ENCODE measurements around the gene EXOC7. TPM values are rescaled to one million over a fixed set of nuclear protein-coding genes. Genes with fewer than 3 reads are reported as not detected.

Gene EXOC7
- total RNA-seq, 1 experiment from 2014 or later = 117 TPM

DNA sequence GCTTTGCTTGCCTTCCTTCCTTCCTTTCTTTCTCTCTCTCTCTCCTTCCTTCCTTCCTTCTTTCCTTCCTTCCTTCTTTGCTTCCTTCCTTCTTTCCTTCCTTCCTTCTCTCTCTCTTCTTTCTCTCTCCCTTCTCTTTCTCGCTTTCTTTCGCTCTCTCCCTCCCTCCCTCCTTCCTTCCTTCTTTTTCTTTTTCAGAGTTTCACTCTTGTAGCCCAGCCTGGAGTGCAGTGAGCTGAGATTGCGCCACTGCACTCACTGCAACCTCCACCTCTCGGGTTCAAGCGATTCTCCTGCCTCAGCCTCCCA is 19.6 kb upstream of the EXOC7 start:
- H3K36me3 ChIP-seq (ENCODE audit: insufficient read depth, low read length, poor library complexity, severe bottlenecking) = no peaks in the 10 kb centered on the region
- H3K9me3 ChIP-seq (ENCODE audit: low read depth, low read length, poor library complexity, severe bottlenecking) = no peaks in the 10 kb centered on the region
- H3K4me1 ChIP-seq (ENCODE audit: insufficient read depth, low read length, poor library complexity, severe bottlenecking) = no peaks in the 10 kb centered on the region
- no peaks in the 10 kb centered on the region for H3K27me3 ChIP-seq (replicated peaks; ENCODE audit: insufficient read depth, low read depth, low read length, poor library complexity)
- intact Hi-C loops (cut with micrococcal nuclease; ENCODE audit: unreplicated experiment) = no loop called here
- no peak overlapping the region for H3K27ac ChIP-seq (ENCODE audit: low read depth, low read length, poor library complexity, severe bottlenecking)
- ChIA-PET CTCF (interaction anchor here (1.6 kb wide), 1 partner anchor 59 kb away, joined by 10 read pairs; no protein-coding TSS in a partner anchor), POLR2A (ENCODE audit: low non-redundant PET) (no interaction called here)
- no peak for TF ChIP-seq EZH2 (IDR thresholded peaks at IDR 0.05; ENCODE audit: borderline replicate concordance, low read depth, low read length, poor library complexity, severe bottlenecking)
- TF ChIP-seq, protein P1, sequence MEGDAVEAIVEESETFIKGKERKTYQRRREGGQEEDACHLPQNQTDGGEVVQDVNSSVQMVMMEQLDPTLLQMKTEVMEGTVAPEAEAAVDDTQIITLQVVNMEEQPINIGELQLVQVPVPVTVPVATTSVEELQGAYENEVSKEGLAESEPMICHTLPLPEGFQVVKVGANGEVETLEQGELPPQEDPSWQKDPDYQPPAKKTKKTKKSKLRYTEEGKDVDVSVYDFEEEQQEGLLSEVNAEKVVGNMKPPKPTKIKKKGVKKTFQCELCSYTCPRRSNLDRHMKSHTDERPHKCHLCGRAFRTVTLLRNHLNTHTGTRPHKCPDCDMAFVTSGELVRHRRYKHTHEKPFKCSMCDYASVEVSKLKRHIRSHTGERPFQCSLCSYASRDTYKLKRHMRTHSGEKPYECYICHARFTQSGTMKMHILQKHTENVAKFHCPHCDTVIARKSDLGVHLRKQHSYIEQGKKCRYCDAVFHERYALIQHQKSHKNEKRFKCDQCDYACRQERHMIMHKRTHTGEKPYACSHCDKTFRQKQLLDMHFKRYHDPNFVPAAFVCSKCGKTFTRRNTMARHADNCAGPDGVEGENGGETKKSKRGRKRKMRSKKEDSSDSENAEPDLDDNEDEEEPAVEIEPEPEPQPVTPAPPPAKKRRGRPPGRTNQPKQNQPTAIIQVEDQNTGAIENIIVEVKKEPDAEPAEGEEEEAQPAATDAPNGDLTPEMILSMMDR (conservative IDR thresholded peaks at IDR 0.05; ENCODE audit: low read depth, low read length) = no peak
- no peak overlapping the region for H3K4me3 ChIP-seq (ENCODE audit: low read depth, low read length, poor library complexity, severe bottlenecking)
- no peak for DNase-seq (ENCODE audit: low spot score)
- BruUV-seq (replicated peaks) = no TSS peak

DNA sequence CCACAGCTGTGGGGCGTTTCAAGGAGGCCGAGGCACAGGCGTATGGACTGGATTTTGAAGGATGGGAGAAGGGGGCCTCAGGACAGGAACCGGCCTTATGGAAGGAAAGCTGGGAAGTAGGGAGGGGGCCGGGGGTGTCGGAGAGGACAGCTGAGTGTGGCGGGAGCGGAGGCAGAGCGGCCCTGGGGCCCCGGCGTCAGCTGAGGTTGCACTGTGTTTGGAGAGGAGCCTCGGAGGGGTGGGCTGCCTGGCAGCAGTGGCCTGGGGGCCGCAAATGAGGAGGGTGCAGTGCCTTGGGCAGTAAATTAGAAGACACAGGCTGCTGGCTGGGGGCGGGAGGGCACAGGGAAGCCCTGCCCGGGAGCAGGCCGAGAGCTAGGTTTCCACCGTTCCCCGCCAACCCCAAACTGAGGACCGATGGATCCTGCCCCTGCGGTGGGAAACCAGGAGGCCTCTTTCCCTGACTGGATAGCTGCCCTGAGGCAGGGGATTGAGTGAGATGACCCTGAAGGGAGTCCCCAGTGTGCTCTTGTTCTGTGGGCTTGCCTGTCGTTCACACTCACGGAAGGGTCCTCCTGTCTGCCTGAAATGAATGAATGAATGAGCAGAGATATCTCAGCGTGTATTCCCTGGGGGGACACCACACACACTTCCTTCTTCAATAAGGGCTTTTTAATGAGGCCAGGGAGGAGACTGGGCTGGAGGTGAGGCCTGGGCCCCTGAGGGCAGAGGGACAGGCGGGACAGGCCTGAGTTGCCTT is 19.0 kb upstream of the EXOC7 start:
- H3K4me3 ChIP-seq (ENCODE audit: low read depth, low read length, poor library complexity, severe bottlenecking) = no peak overlapping the region
- H3K9me3 ChIP-seq (ENCODE audit: low read depth, low read length, poor library complexity, severe bottlenecking) = no peaks in the 10 kb centered on the region
- POLR2A ChIA-PET (ENCODE audit: low non-redundant PET) = no interaction called here
- no peak for TF ChIP-seq EZH2 (IDR thresholded peaks at IDR 0.05; ENCODE audit: borderline replicate concordance, low read depth, low read length, poor library complexity, severe bottlenecking)
- TF ChIP-seq, protein P1 (conservative IDR thresholded peaks at IDR 0.05; ENCODE audit: low read depth, low read length) = no peak
- DNase-seq (ENCODE audit: low spot score) = no peak
- H3K4me1 ChIP-seq (ENCODE audit: insufficient read depth, low read length, poor library complexity, severe bottlenecking) = no peaks in the 10 kb centered on the region
- BruUV-seq (replicated peaks) = no TSS peak
- H3K36me3 ChIP-seq (ENCODE audit: insufficient read depth, low read length, poor library complexity, severe bottlenecking) = no peaks in the 10 kb centered on the region
- intact Hi-C loops (cut with micrococcal nuclease; ENCODE audit: unreplicated experiment) = no loop called here
- H3K27ac ChIP-seq (ENCODE audit: low read depth, low read length, poor library complexity, severe bottlenecking) = no peak overlapping the region
- no peaks in the 10 kb centered on the region for H3K27me3 ChIP-seq (replicated peaks; ENCODE audit: insufficient read depth, low read depth, low read length, poor library complexity)
- CTCF ChIA-PET = interaction anchor here (1.6 kb wide), 1 partner anchor 59 kb away, joined by 10 read pairs; no protein-coding TSS in a partner anchor

DNA sequence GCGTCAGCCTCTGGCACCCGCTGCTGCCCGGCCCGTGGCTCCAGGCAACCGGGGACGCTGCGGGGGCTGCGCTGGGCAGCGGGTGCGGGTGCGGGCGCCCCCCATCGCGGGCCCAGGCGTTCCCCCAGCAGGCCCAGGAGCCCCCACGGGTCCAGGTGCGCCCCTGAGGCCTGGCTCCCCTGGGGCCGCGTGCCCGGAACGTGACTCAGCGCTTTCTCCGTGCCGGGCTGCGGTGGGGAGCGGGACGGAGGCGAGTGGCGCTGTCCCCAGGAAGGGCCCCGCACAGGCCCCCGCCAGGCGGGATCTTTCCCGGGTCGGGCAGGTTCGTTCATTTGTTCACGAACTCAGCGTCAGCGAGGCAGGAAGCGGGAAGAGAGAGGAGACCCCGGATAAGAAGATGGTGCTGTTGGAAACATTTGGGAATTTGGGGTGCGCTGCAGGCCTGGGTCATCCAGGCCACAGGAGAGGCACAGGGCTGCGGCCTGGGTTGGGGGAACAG is 18.4 kb upstream of the EXOC7 start:
- peak overlapping the region; percentile 61 for H3K27ac ChIP-seq (ENCODE audit: low read depth, low read length, poor library complexity, severe bottlenecking)
- intact Hi-C loops (cut with micrococcal nuclease; ENCODE audit: unreplicated experiment) = loop anchor here (1.0 kb wide), 2 partner anchors 60 to 157 kb away; no protein-coding TSS in a partner anchor
- no peaks in the 10 kb centered on the region for H3K36me3 ChIP-seq (ENCODE audit: insufficient read depth, low read length, poor library complexity, severe bottlenecking)
- H3K9me3 ChIP-seq (ENCODE audit: low read depth, low read length, poor library complexity, severe bottlenecking) = no peaks in the 10 kb centered on the region
- no peaks in the 10 kb centered on the region for H3K4me1 ChIP-seq (ENCODE audit: insufficient read depth, low read length, poor library complexity, severe bottlenecking)
- no peaks in the 10 kb centered on the region for H3K27me3 ChIP-seq (replicated peaks; ENCODE audit: insufficient read depth, low read depth, low read length, poor library complexity)
- ChIA-PET CTCF (interaction anchor here (0.6 to 1.6 kb wide), 8 partner anchors 57 to 210 kb away, joined by 3 to 36 read pairs (median 5); no protein-coding TSS in a partner anchor), POLR2A (ENCODE audit: low non-redundant PET) (no interaction called here)
- no peak for DNase-seq (ENCODE audit: low spot score)
- H3K4me3 ChIP-seq (ENCODE audit: low read depth, low read length, poor library complexity, severe bottlenecking) = no peak overlapping the region
- TF ChIP-seq, protein P1 (conservative IDR thresholded peaks at IDR 0.05; ENCODE audit: low read depth, low read length) = no peak
- no peak for TF ChIP-seq EZH2 (IDR thresholded peaks at IDR 0.05; ENCODE audit: borderline replicate concordance, low read depth, low read length, poor library complexity, severe bottlenecking)
- no TSS peak for BruUV-seq (replicated peaks)

All from A673 (cell line).